ENCODE results near the gene ST6GALNAC3. TPM values are rescaled to one million over a fixed set of nuclear protein-coding genes. Genes with fewer than 3 reads are reported as not detected.
A peak's percentile ranks its signal among the peaks of the same experiment; 100 is the strongest.

Gene ST6GALNAC3
- polyA plus RNA-seq, 1 donor from 2014 or later: 0.99 TPM

DNA sequence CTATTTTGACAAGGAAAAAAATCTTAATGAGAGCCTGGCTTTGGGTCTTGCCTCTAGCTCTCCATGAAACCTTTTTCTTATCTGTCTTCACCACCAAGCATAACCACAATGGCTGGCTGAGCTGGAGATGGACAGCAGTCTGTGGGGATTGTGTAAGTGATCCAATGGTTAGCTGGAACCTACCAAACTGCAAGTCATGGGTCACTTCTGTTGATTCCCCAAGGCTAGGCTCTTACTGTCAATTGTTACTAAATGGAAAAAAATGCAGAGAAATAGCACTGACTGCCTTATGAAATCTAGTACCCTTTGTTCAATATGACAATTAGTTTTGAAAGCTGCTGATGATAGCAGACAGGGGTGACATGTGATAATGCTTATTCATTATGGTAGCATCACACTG, 359.0 kb downstream of the ST6GALNAC3 start:
- Mint-ChIP-seq H3K9me3 (peaks cover 0 to 3% (median 0%) of the 10 kb centered on the region in 3 donors), H3K4me1 (peaks cover 0 to 5% (median 4%) of the 10 kb centered on the region in 3 donors), H3K27ac (no peak overlapping the region), H3K4me3 (no peak overlapping the region), H3K27me3 (no peaks in the 10 kb centered on the region), H3K36me3 (no peaks in the 10 kb centered on the region)

DNA sequence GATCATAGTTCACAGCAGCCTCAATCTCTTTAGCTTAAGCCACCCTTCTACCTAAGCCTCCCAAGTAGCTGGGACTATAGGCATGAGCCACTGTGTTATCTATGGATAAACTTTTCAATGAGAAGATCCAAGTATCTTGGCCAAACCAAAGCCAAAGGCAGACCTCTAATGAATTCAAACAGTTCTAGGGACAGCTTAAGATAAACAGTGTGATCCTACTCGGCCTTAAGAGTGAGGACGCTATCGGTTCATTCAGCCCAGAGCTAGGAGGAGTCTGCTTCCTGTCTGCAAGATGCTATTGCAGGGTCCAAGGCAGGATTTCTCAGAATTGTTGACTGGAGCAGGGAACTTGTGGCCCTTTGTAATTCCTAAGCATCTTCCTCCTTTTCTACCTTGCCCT, 368.7 kb downstream of the ST6GALNAC3 start:
- Mint-ChIP-seq H3K27me3 (peaks cover 1% of the 10 kb centered on the region), H3K9me3 (peaks cover 4% of the 10 kb centered on the region in 3 donors), H3K36me3 (peaks cover 4% of the 10 kb centered on the region), H3K4me3 (no peak overlapping the region), H3K27ac (no peak overlapping the region), H3K4me1 (peaks cover 0 to 5% (median under 1%) of the 10 kb centered on the region in 3 donors)

GRCh38 chr1:76444773-76445172, 370.2 kb downstream of the ST6GALNAC3 start:
- peaks cover 1% of the 10 kb centered on the region for H3K27me3 Mint-ChIP-seq
- H3K9me3 Mint-ChIP-seq: peaks cover 4 to 6% (median 5%) of the 10 kb centered on the region in 3 donors
- no peak overlapping the region for H3K27ac Mint-ChIP-seq
- H3K4me1 Mint-ChIP-seq: peaks cover 0 to 2% (median 1%) of the 10 kb centered on the region in 3 donors
- H3K36me3 Mint-ChIP-seq: peaks cover 4% of the 10 kb centered on the region
- H3K4me3 Mint-ChIP-seq: no peak overlapping the region

DNA sequence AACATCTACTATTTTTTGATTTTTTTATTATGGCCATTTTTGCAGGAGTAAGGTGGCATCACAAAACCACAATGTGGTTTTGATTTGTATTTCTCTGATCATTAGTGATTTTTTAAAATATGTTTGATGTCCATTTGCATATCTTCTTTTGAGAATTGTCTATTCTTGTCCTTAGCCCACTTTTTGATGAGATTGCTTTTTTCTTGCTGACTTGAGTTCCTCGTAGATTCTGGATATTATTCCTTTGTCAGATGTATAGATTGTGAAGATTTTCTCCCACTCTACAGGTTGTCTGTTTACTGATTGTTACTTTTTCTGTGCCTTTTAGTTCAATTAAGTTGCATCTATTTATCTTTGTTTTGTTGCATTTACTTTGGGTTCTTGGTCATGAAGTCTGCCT, 375.7 kb downstream of the ST6GALNAC3 start:
- Mint-ChIP-seq H3K27me3 (no peaks in the 10 kb centered on the region), H3K36me3 (peaks cover 8% of the 10 kb centered on the region), H3K4me1 (peaks cover 0 to 1% (median 0%) of the 10 kb centered on the region in 3 donors), H3K9me3 (peaks cover 10 to 35% (median 21%) of the 10 kb centered on the region in 3 donors), H3K27ac (no peak overlapping the region), H3K4me3 (no peak overlapping the region)

DNA sequence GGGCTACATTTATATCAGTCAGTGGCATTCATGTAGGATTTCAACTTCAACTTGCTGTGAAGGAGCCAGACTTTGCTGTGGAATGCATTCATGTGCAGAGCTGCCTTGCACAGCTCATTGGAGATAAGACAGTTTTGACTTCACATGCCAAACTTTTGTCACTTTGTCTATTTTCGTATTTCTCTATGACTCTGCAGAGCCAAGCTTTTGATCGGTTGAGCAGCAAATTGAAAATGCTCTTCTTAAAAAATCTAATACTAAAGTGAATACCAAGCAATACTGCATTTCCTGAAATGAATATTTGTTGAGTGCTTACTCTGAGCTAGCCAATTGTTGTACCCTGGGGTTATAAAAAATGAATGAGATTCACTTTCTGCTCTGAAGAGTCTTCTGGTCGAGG, 388.7 kb downstream of the ST6GALNAC3 start:
- H3K9me3 Mint-ChIP-seq: peaks cover 0 to 3% (median 2%) of the 10 kb centered on the region in 3 donors
- no peak overlapping the region for H3K4me3 Mint-ChIP-seq
- H3K27ac Mint-ChIP-seq: no peak overlapping the region
- H3K36me3 Mint-ChIP-seq: no peaks in the 10 kb centered on the region
- H3K27me3 Mint-ChIP-seq: peaks cover 2% of the 10 kb centered on the region
- peaks cover 0 to 5% (median 3%) of the 10 kb centered on the region in 3 donors for H3K4me1 Mint-ChIP-seq

- Mint-ChIP-seq H3K27me3 (peaks cover 2% of the 10 kb centered on the region), H3K4me1 (peaks cover 0 to 5% (median 3%) of the 10 kb centered on the region in 3 donors), H3K4me3 (no peak overlapping the region), H3K36me3 (no peaks in the 10 kb centered on the region), H3K9me3 (peaks cover 0 to 3% (median 2%) of the 10 kb centered on the region in 3 donors), H3K27ac (no peak overlapping the region)
Measured at GRCh38 chr1:76463849-76464248, 389.3 kb downstream of the ST6GALNAC3 start.

GRCh38 chr1:76465030-76465429, 390.5 kb downstream of the ST6GALNAC3 start:
- Mint-ChIP-seq H3K9me3 (no peaks in the 10 kb centered on the region), H3K36me3 (no peaks in the 10 kb centered on the region), H3K27me3 (peaks cover 2% of the 10 kb centered on the region), H3K4me3 (no peak overlapping the region), H3K4me1 (peaks cover 0 to 5% (median 3%) of the 10 kb centered on the region in 3 donors), H3K27ac (no peak overlapping the region)

DNA sequence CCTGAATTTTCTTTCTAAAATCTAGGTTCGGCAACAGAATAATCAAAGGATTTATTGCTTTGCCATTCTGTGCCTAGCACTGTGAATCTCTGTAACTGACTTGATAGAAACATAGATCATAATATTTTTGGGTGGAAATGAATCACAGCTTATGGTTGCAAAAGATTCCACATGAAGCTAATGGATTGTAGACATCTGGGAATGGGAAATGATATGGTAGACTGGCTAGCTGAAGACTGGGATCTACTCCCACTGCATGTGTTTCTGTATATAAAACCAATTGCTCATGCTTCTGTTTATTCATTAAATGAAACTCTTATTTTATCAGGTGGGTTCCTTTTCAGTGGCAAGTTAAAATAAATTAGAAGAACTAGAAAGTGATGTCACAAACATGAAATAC, 395.6 kb downstream of the ST6GALNAC3 start:
- Mint-ChIP-seq H3K4me3 (no peak overlapping the region), H3K9me3 (peaks cover 0 to 2% (median 2%) of the 10 kb centered on the region in 3 donors), H3K27ac (no peak overlapping the region), H3K27me3 (no peaks in the 10 kb centered on the region), H3K36me3 (peaks cover 2% of the 10 kb centered on the region), H3K4me1 (no peaks in the 10 kb centered on the region)

DNA sequence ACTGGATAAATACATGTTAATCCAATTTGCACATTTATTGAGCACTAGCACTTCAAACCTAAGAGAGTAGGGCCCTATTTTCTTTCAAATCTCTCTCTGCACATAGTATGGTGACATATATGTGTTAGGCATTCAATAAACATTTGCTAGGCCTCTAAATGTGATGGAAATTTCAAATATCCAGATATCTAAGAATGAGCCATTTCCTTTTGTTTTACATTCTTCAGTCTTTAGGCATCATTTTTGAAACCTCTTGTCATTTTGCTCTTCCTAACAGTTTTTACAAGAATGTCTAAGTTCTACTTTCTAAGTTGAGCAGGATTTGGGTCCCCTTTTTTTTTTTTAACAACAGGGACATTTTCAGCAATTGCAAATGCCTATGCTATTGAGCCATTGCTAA, 397.0 kb downstream of the ST6GALNAC3 start:
- Mint-ChIP-seq H3K36me3 (peaks cover 2% of the 10 kb centered on the region), H3K27me3 (no peaks in the 10 kb centered on the region), H3K4me1 (no peaks in the 10 kb centered on the region), H3K4me3 (no peak overlapping the region), H3K9me3 (peaks cover 0 to 5% (median 2%) of the 10 kb centered on the region in 3 donors), H3K27ac (no peak overlapping the region)

DNA sequence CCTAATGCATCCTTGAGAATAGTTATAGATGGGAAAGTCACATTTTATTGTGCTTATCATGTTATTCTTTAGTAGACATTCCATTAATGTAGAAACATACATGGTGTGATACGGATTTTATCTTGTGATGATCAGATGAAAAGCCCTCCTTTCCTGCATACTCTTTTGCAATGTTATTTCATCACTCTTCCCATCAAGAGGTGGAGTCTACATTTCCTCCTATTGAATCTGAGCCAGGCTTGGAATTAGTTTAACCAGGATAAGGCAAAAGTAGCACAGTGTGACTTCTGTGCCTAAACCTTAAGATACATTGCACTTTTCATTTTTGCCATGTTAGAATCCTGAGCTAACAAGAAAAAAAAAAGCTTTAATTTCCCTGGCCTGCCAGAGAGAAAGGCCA, 399.0 kb downstream of the ST6GALNAC3 start:
- Mint-ChIP-seq H3K27me3 (no peaks in the 10 kb centered on the region), H3K36me3 (peaks cover 6% of the 10 kb centered on the region), H3K4me3 (no peak overlapping the region), H3K27ac (no peak overlapping the region), H3K4me1 (no peaks in the 10 kb centered on the region), H3K9me3 (peaks cover 0 to 5% (median 2%) of the 10 kb centered on the region in 3 donors)

- Mint-ChIP-seq H3K9me3 (peaks cover 0 to 5% (median 2%) of the 10 kb centered on the region in 3 donors), H3K27me3 (no peaks in the 10 kb centered on the region), H3K4me3 (no peak overlapping the region), H3K27ac (no peak overlapping the region), H3K4me1 (no peaks in the 10 kb centered on the region), H3K36me3 (peaks cover 6% of the 10 kb centered on the region)
Measured at GRCh38 chr1:76474922-76475321, 400.4 kb downstream of the ST6GALNAC3 start.

GRCh38 chr1:76477156-76477555, 402.6 kb downstream of the ST6GALNAC3 start:
- Mint-ChIP-seq H3K9me3 (peaks cover 0 to 3% (median 2%) of the 10 kb centered on the region in 3 donors), H3K27me3 (no peaks in the 10 kb centered on the region), H3K27ac (peak overlapping the region in 1 of 3 donors; percentile 62), H3K4me3 (no peak overlapping the region), H3K36me3 (peaks cover 4% of the 10 kb centered on the region), H3K4me1 (peaks cover 0 to 9% (median 7%) of the 10 kb centered on the region in 3 donors)

GRCh38 chr1:76480827-76481226, 406.3 kb downstream of the ST6GALNAC3 start:
- Mint-ChIP-seq H3K27me3 (no peaks in the 10 kb centered on the region), H3K9me3 (peaks cover 0 to 4% (median 3%) of the 10 kb centered on the region in 3 donors), H3K4me1 (peaks cover 0 to 10% (median 8%) of the 10 kb centered on the region in 3 donors), H3K36me3 (peaks cover 3% of the 10 kb centered on the region), H3K27ac (no peak overlapping the region), H3K4me3 (no peak overlapping the region)

DNA sequence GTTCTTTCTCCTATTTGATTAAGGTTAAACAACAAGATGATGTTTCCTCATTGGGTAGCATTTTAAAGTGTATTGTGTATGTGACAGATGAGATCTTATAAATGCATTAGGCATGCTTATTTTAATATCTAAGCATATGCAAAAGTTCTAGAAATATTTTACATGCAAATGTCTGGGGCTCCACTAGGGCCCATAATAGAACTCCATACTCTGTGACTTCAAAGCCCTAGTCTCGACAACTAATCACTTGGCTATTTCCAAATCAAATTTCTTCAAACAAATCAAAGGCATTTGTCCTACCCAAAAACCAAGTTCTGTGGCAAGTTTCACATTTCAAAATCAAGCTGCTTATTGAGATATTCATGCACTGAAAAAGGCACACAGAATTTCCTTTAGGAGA, 407.1 kb downstream of the ST6GALNAC3 start:
- H3K27ac Mint-ChIP-seq: no peak overlapping the region
- peaks cover 3% of the 10 kb centered on the region for H3K36me3 Mint-ChIP-seq
- no peaks in the 10 kb centered on the region for H3K27me3 Mint-ChIP-seq
- H3K9me3 Mint-ChIP-seq: peaks cover 0 to 3% (median 3%) of the 10 kb centered on the region in 3 donors
- peaks cover 0 to 10% (median 8%) of the 10 kb centered on the region in 3 donors for H3K4me1 Mint-ChIP-seq
- H3K4me3 Mint-ChIP-seq: no peak overlapping the region

- Mint-ChIP-seq H3K4me3 (no peak overlapping the region), H3K9me3 (peaks cover 0 to 3% (median 3%) of the 10 kb centered on the region in 3 donors), H3K27ac (no peak overlapping the region), H3K27me3 (no peaks in the 10 kb centered on the region), H3K4me1 (peaks cover 0 to 10% (median 8%) of the 10 kb centered on the region in 3 donors), H3K36me3 (peaks cover 3% of the 10 kb centered on the region)
Measured at GRCh38 chr1:76482272-76482671, 407.7 kb downstream of the ST6GALNAC3 start.

DNA sequence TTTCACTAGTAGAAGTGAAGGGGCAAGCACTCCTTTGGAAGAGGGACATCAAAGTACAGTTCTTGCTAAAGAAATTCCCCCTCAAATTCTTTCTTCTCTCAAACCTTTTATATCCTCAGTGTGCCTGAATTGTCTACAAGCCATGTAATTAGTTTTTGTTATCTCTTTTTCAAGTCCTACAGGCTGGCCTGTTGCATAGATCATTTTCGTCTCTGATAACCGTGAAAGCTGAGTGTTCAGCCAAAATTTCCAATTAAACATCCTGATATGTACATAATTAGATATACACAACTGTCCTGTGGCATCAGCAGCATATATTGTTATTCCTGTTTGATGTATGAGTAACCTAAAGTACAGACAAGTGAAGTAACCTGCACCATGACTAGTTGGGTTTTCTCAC, 417.2 kb downstream of the ST6GALNAC3 start:
- Mint-ChIP-seq H3K27me3 (no peaks in the 10 kb centered on the region), H3K4me1 (peaks cover 0 to 3% (median 3%) of the 10 kb centered on the region in 3 donors), H3K9me3 (peaks cover 0 to under 1% (median 0%) of the 10 kb centered on the region in 3 donors), H3K27ac (no peak overlapping the region), H3K36me3 (peaks cover 8% of the 10 kb centered on the region), H3K4me3 (no peak overlapping the region)
